Coronary artery (tissue), 2 donors: ENCODE results near the gene SOCS1.

Source experiments
- DNase-seq: peaks from one replicate; pipeline ENCODE4 v3.0.0-alpha.2; 2017; ENCODE audit warnings: low spot score
- H3K27ac ChIP-seq, 2 donors: fragments of 200-600 bp; sonication (generic); one replicate each; pipeline ENCODE4 v1.5.1; 2016 to 2019
- H3K4me3 ChIP-seq: fragments of 200-600 bp; sonication (generic); 2 replicates; pipeline ENCODE4 v1.5.1; 2016; ENCODE audit warnings: mild to moderate bottlenecking, moderate library complexity
- TF ChIP-seq, protein P1 (sequence below): fragments of 200-600 bp; sonication (generic); IDR thresholded peaks from one replicate; pipeline ENCODE4 v1.5.1; 2019; ENCODE audit warnings: antibody characterized with exemption

Gene SOCS1

DNA sequence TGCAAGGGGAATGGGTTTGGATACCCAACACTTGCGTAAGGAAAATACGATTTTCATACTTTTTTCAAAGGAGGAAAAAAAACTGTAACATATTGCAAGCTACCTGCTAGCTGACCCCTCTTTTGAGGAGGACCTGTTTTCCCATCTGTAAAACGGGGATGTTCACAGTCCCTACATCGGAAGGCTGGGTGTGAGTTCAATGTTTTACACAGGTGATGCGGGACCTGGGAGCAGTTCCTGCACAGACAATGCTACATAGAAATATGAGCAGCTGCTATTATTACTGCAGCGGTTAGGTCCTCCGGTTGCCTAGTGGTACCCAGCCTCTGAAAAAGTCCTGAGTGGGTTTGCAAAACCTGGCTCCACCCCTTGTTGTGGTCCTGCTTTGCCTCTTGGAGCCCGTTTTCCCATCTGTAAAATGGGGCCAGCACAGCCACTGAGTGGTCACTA is 3.5 kb downstream of the SOCS1 start:
- Histone ChIP-seq H3K4me3 (no peak overlapping the region), H3K27ac (no peak overlapping the region)
- no peak for DNase-seq
- TF ChIP-seq, protein P1, sequence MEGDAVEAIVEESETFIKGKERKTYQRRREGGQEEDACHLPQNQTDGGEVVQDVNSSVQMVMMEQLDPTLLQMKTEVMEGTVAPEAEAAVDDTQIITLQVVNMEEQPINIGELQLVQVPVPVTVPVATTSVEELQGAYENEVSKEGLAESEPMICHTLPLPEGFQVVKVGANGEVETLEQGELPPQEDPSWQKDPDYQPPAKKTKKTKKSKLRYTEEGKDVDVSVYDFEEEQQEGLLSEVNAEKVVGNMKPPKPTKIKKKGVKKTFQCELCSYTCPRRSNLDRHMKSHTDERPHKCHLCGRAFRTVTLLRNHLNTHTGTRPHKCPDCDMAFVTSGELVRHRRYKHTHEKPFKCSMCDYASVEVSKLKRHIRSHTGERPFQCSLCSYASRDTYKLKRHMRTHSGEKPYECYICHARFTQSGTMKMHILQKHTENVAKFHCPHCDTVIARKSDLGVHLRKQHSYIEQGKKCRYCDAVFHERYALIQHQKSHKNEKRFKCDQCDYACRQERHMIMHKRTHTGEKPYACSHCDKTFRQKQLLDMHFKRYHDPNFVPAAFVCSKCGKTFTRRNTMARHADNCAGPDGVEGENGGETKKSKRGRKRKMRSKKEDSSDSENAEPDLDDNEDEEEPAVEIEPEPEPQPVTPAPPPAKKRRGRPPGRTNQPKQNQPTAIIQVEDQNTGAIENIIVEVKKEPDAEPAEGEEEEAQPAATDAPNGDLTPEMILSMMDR, result no peak

DNA sequence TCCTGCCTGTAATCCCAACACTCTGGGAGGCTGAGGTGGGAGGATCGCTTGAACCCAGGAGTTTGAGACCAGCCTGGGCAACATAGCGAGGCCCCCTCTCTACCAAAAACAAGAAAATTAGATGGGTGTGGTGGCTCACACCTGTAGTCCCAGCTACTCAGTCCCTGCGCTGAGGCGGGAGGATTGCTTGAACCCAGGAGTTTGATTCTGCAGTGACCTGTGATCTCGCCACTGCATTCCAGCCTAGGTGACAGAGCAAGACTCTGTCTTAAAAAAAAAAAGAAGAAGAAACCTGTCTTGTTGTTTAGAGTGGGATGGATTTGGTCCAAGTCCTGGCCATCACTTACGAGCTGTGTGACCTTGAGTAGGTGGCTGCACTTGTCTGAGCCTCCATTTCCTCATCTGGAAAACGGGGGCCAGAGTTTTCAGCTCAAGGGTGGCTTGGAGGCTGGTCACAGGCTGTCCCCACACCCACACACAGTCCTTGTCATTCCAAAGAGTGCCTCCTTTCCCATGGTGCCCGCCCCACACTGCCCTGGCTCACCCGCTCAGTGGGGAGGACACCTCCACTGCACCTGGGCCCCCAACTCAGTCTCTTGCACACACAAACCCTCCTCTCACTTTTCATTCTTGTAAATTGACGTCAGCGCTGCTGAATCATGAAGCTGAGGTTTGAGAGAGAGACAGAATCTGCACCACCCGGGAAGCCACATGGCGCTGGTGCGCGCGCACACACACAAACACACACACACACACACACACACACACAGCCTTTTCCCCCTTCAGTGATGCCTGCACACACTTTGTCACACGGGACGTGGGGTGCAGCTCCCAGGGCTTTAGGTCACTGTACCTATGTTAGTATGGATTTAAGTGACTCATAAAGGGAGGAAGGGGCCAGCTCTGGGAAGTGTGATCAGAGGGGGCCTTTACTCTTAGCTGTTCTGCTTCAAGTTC is 4.2 kb downstream of the SOCS1 start:
- H3K4me3 ChIP-seq, result no peak overlapping the region
- no peak for DNase-seq
- no peak overlapping the region for H3K27ac ChIP-seq
- TF ChIP-seq, protein P1, result no peak

DNA sequence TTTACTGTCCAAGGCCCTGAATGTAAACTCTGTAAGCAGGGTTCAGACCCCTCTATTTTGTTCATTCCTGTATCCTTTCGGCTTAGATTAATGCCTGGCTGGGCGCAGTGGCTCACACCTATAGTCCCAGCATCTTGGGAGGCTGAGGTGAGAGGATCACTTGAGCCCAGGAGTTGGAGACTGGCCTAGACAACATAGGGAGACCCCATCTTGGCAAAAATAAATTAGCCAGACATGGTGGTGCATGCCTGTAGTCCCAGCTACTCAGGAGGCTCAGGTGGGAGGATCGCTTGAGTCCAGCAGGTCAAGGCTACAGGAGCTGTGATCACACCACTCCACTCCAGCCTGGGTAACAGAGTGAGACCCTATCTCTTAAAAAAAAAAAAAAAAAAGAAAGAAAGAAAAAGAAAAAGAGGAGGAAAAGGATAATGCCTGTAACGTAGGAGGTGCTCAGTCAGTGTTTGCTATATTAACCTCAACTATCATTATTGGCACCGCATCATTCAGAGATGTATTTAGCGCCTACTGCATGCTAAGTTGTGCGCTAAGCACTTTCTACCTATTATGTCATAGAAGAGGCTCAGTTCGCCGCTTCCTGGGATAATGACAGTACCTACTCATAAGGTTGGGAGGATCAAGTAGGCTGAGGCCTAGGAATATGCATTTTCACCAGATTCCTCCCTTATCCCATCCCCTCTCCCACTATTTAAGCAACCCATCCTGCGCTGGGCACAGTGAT is 5.0 kb downstream of the SOCS1 start:
- H3K27ac ChIP-seq, result no peak overlapping the region
- TF ChIP-seq, protein P1, result no peak
- no peak overlapping the region for H3K4me3 ChIP-seq
- DNase-seq, result no peak

DNA sequence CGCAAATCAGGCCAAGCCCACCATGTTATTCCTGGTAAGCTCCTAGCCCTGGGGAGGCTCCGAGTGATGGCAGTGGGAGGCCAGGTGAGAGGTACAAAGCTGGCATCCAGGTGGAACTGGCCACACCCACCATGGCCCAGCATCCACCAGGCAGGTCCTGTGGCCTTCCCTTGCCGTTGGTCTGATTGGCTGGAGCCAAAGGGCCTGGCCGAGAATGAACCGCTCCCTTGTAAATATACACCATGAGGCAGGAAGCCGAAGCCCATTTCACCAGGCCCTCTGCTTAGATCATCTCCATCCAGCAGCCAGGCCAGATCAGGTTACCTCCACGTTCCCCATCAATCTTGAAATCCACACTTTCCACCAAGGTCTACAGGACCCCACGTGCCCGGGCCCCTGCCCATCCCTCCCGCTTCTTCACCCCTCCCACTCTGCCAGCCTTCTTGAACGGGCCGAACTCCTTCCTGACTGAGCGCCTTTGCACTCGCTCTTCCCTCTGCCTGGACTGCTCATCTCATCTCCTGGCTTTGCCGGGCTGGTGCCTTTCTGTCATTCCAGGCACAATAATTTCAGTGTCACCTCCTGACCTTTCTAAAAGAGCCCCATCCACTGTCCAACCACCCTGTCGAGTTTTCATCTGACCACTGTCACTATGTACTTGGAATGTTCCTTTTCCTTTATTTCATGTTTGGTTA is 5.8 kb downstream of the SOCS1 start:
- TF ChIP-seq, protein P1, result no peak
- no peak overlapping the region for H3K4me3 ChIP-seq
- H3K27ac ChIP-seq, result no peak overlapping the region
- no peak for DNase-seq

DNA sequence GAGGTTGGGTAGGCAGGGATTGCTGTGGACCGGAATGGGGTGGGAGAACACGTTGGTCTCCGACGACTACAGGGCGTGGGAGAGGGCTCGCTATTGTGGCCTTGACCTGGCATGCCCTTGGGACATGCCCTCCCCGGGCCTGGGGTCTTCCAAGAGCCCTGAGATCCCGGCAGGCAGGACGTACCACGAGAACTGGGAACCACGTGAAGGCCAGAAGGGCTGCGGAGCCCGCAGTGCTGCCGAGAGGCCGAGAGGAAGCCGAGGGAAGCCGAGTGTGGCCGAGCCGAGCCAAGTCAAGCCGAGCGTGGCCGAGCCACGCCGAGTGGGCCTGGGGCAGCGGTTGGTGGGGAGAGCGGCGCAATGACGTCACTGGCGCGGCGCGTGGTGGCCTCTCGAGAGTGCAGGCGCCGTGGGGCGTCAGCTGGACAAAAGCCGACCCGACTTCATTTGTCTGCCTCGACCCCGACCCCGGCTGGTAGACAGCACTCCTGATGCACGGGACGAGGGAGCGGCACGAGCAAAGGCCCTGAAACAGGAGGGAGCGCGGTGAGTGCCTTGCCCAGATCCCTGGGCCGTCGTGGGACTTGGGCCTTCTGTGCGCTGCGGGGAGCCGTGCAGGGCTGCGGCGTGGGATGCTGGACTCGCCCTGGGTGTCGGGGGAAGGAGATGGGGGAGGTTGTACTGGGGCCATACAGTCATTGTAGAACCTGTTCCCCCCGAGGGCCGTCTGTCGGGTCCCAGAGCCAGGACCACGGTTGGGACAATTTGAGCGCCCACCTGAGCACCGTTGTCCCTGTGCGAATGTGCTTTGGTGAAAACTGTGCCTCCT is 6.6 kb downstream of the SOCS1 start:
- H3K4me3 ChIP-seq, result no peak overlapping the region
- DNase-seq, result no peak
- TF ChIP-seq, protein P1, result no peak
- H3K27ac ChIP-seq, result no peak overlapping the region

DNA sequence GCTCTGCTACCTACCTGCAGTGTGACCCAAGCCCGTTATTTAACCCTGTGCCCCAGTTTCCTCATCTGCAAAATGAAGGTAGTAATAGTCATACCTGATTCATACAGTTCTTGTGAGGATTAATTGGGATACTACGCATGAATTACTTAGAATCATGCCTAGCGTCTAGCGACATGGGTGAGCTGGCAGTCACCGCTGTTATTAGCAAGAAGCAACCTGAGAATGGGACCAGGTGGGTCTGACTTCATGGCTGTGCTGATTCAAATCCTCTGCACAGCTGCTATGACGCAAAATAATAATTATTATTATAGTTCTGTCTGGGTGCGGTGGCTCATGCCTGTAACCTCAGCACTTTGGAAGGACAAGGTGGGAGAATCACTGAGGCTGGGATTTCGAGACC is 7.9 kb downstream of the SOCS1 start:
- TF ChIP-seq, protein P1, result no peak
- no peak overlapping the region for H3K27ac ChIP-seq
- no peak for DNase-seq
- H3K4me3 ChIP-seq, result no peak overlapping the region
